Gastrocnemius medialis (tissue), 4 donors: Measurements from ENCODE around the gene OSBPL2.

Experiments
- POLR2A ChIP-seq, 2 donors: fragments of 450-650 bp; IDR thresholded peaks; one replicate each; pipeline ENCODE4 v1.6.1; 2017; ENCODE audit warnings: antibody characterized with exemption in 2 of 2, mild to moderate bottlenecking in 2 of 2, moderate library complexity in 2 of 2
- TF ChIP-seq, protein P1 (sequence below), 5 experiments: fragments of 450-650 bp in 3 of 5; fragments of 200-600 bp in 2 of 5; sonication (generic) in 2 of 5; IDR thresholded peaks in 4 of 5; conservative IDR thresholded peaks in 1 of 5; 1 replicate in 4 of 5; 2 replicates in 1 of 5; pipeline ENCODE4 v1.5.1; 2016 to 2019; ENCODE audit warnings: antibody characterized with exemption in 5 of 5, mild to moderate bottlenecking in 3 of 5, moderate library complexity in 3 of 5

DNA sequence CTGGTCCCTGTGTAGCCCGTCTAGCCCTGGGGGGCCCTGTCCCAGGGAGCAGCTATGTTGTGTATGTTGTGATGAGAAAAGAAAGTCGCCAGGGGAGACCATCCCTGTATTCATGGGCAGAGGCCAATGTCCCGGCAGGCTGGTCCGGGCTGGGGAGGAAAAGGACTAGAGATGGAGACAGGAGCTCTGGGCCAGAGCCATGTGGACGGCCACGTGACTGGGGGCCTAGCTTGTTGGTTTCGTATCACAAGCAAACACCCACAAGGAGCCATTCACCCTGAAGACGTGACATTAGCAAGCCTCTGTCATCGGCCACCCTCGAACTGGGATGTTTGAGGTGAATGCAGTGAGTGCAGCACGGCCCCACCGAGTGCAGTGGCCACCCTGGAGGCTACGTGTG is 15.3 kb upstream of the OSBPL2 start:
- TF ChIP-seq, protein P1, sequence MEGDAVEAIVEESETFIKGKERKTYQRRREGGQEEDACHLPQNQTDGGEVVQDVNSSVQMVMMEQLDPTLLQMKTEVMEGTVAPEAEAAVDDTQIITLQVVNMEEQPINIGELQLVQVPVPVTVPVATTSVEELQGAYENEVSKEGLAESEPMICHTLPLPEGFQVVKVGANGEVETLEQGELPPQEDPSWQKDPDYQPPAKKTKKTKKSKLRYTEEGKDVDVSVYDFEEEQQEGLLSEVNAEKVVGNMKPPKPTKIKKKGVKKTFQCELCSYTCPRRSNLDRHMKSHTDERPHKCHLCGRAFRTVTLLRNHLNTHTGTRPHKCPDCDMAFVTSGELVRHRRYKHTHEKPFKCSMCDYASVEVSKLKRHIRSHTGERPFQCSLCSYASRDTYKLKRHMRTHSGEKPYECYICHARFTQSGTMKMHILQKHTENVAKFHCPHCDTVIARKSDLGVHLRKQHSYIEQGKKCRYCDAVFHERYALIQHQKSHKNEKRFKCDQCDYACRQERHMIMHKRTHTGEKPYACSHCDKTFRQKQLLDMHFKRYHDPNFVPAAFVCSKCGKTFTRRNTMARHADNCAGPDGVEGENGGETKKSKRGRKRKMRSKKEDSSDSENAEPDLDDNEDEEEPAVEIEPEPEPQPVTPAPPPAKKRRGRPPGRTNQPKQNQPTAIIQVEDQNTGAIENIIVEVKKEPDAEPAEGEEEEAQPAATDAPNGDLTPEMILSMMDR (IDR thresholded peaks at IDR 0.05 in 4 of 5, conservative IDR thresholded peaks at IDR 0.05 in 1 of 5): no peak
- no peak for TF ChIP-seq POLR2A (IDR thresholded peaks at IDR 0.05)
